AG04450 (cell line): ENCODE data around the gene VIPR2. TPM values are rescaled to one million over a fixed set of nuclear protein-coding genes. Genes with fewer than 3 reads are reported as not detected.

ENCODE experiments used
- CTCF ChIA-PET: fragments of 300-600, 350-600 bp; formaldehyde crosslinking; extraction: SDS; loops from one replicate; lab custom pipeline; 2022; ENCODE audit warnings: antibody characterized with exemption, inconsistent platforms; lab: Charles Lee
- POLR2A ChIA-PET: fragments of 350-600 bp; formaldehyde crosslinking; extraction: SDS; loops from one replicate; lab custom pipeline; 2021; ENCODE audit warnings: antibody characterized with exemption, inconsistent platforms; lab: Yijun Ruan, JAX
- DNase-seq: peaks from one replicate; pipeline ENCODE4 v3.0.0-alpha.2; 2011; ENCODE audit warnings: low read depth, low spot score
- H3K27ac ChIP-seq: one replicate; pipeline ENCODE4 v1.5.1; 2012; ENCODE audit warnings: low read depth, low read length, control low read depth
- H3K27me3 ChIP-seq: one replicate; pipeline ENCODE4 v1.6.0; 2012; ENCODE audit warnings: low read length; ENCODE audit not compliant: control insufficient read depth, insufficient read depth
- H3K4me3 ChIP-seq: 2 replicates; pipeline ENCODE4 v1.5.1; 2011; ENCODE audit warnings: mild to moderate bottlenecking, low read depth, low read length, control low read depth
- H3K9me3 ChIP-seq: 2 replicates; pipeline ENCODE4 v1.5.1; 2012; ENCODE audit warnings: low read length; ENCODE audit not compliant: control insufficient read depth, insufficient read depth
- polyA plus RNA-seq: library from polyadenylated mRNA; depleted of rRNA; stranded (reverse); fragments of >200 nt; gene quantifications from 2 replicates; pipeline ENCODE4 v1.2.3, GENCODE V29; 2011
- TF ChIP-seq, protein P1 (sequence below): IDR thresholded peaks from 2 replicates; pipeline ENCODE4 v1.5.1; 2011; ENCODE audit warnings: low read depth, low read length, control low read depth, inconsistent platforms

VIPR2 gene
- polyA plus RNA-seq, 1 experiment: not detected

DNA sequence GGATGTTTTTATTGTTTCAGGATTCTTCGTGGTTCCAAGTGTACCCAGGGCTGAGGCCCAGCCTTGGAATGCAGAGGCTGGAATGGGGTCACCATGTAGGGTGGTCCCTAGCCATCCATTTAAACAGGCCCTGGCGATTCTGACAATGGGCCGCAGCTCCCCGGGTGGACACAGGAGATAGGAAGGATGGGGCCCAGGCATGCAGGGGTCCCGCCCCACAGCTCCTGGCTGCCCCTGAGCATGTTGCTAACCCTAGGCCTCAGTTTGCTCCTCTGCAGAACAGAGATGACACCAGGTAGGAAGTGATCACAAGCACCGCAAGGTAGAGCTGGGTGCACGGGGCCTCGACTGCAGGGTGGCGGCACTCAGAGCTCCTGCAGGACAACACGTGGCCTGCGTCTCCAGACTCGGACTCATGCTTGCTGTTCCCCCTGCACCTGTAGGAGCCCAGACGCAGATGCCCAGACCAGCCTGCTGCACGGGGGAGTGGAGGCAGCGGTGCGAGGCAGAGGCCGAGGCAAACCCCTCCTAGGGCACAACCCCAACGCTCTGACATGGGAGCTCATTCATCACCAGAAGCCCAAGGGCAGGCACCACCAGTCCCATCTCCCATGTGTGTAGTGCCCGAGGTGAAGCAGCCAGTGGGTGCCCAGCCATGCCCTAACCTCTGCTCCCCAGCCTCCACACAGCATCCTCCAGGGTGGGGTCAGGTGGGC is 25.5 kb downstream of the VIPR2 start:
- Histone ChIP-seq H3K27me3 (no peaks in the 10 kb centered on the region), H3K4me3 (no peak overlapping the region), H3K9me3 (peaks cover 72% of the 10 kb centered on the region), H3K27ac (no peak overlapping the region)
- TF ChIP-seq, protein P1, sequence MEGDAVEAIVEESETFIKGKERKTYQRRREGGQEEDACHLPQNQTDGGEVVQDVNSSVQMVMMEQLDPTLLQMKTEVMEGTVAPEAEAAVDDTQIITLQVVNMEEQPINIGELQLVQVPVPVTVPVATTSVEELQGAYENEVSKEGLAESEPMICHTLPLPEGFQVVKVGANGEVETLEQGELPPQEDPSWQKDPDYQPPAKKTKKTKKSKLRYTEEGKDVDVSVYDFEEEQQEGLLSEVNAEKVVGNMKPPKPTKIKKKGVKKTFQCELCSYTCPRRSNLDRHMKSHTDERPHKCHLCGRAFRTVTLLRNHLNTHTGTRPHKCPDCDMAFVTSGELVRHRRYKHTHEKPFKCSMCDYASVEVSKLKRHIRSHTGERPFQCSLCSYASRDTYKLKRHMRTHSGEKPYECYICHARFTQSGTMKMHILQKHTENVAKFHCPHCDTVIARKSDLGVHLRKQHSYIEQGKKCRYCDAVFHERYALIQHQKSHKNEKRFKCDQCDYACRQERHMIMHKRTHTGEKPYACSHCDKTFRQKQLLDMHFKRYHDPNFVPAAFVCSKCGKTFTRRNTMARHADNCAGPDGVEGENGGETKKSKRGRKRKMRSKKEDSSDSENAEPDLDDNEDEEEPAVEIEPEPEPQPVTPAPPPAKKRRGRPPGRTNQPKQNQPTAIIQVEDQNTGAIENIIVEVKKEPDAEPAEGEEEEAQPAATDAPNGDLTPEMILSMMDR: no peak
- ChIA-PET POLR2A (no interaction called here), CTCF (no interaction called here)
- DNase-seq: no peak

DNA sequence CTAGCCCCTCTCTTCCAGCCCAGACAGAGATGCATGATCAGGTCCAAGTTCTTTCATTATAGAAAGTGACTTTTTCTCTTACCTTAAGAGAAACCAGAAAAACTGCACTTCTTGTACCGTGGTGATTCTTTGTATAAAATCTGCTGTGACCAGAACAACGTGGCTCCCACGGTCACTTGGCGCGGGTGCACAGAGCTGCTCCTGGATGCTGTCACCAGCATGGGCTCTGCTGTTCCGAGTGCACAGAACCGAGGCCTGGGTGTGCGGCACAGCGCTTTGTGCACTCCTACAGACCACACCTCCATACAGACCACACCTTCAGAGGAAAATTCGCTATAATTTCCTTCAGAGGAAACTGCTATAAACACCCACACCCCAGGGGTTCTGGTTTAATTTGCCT is 26.0 kb downstream of the VIPR2 start:
- POLR2A ChIA-PET: no interaction called here
- no peak overlapping the region for H3K4me3 ChIP-seq
- CTCF ChIA-PET: no interaction called here
- H3K27ac ChIP-seq: no peak overlapping the region
- DNase-seq: no peak
- TF ChIP-seq, protein P1: no peak
- peaks cover 74% of the 10 kb centered on the region for H3K9me3 ChIP-seq
- H3K27me3 ChIP-seq: no peaks in the 10 kb centered on the region

DNA sequence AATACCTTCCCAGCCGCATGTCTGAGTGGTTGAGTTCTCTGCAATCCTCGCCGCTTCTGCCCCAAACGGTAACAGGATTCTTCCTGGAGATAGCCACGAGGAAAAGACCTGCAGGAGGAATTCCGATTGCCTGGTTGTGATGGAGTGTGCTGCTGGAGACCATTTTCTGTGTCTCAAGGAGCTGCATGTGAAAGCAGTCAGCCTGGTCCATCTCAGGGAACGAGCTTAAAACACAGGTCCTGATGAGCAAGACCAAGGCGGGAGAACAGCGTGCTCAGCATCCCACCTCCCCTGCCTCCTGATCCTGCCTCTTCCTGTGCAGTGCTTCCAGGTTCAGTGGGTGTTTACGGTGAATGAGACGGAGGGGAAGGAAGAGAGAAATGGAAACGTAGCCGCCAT is 26.5 kb downstream of the VIPR2 start:
- Histone ChIP-seq H3K4me3 (no peak overlapping the region), H3K9me3 (peaks cover 74% of the 10 kb centered on the region), H3K27me3 (no peaks in the 10 kb centered on the region), H3K27ac (no peak overlapping the region)
- POLR2A ChIA-PET: no interaction called here
- CTCF ChIA-PET: no interaction called here
- TF ChIP-seq, protein P1: no peak
- no peak for DNase-seq

DNA sequence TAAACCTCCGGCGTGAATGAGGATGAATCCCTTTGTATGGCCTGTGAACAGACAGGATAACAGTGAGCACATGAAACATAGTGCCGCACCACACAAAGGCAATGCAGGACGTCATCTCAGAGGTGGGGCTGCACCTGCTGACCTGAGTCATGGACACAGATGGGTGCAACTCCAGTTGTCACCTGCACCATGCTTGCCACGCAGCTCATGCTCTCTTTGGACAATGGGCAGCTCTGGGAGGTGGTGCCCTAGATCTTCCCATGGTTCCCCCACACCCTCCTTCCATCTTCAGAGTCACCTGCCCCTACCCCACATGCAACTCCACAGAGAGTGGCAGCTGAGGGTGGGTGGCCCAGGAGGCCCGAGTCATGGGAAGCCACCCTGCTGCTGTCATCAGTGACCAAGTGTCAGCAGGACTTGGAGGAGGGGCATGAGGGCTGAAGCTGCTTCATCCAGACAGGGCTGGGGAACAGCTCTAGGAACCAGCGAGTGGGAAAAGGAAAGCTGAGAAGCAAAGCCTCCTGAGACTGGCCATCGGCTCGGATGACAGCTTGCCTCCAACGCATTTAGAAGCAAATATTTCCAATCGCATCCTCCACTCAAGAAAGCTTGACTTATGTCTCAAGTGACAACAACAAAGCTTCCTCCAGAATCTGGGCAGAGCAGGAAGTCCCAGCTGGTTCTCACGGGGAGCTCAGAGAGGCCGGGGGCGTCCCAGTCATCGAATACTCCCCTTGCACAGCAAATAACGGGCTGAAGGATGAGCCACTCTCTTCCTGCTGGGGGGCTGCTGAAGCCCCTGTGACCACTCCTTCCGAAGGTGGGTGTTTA is 27.1 kb downstream of the VIPR2 start:
- ChIA-PET CTCF (no interaction called here), POLR2A (no interaction called here)
- DNase-seq: no peak

More for the DNA sequence above, 27.1 kb downstream of the VIPR2 start:
- H3K27ac ChIP-seq: no peak overlapping the region
- H3K4me3 ChIP-seq: no peak overlapping the region
- H3K9me3 ChIP-seq: peaks cover 77% of the 10 kb centered on the region
- H3K27me3 ChIP-seq: no peaks in the 10 kb centered on the region
- TF ChIP-seq, protein P1: no peak
